HG02852 (cell line): ENCODE results near the gene PDE8A.
"Not testable (repeated sequence)": the region's sequence is repeated elsewhere in the genome, so short reads cannot be mapped to it uniquely, and the experiment has no call there.

Experiments used
- ATAC-seq: cut with Tn5 transposase; IDR thresholded peaks from one replicate; pipeline ENCODE4 v1.9.1; 2021; ENCODE audit warnings: mild to moderate bottlenecking, moderate library complexity; ENCODE audit not compliant: unreplicated experiment

The PDE8A gene

GRCh38 chr15:84987949-84988624, 6.4 kb downstream of the PDE8A start:
- peak; percentile 46 for ATAC-seq

- ATAC-seq: no peak
These were observed 7.4 kb downstream of the PDE8A start for GRCh38 chr15:84988909-84989644.

GRCh38 chr15:84990507-84990906, 8.9 kb downstream of the PDE8A start:
- ATAC-seq: no peak

- ATAC-seq: no peak
These were observed 9.5 kb downstream of the PDE8A start for GRCh38 chr15:84991014-84991712.

- ATAC-seq: no peak
These were observed 10.7 kb downstream of the PDE8A start for GRCh38 chr15:84992157-84992944.

- ATAC-seq: no peak
These were observed 14.4 kb downstream of the PDE8A start for GRCh38 chr15:84996055-84996454.

GRCh38 chr15:84996714-84997113, 15.1 kb downstream of the PDE8A start:
- ATAC-seq: not testable (repeated sequence)

- not testable (repeated sequence) for ATAC-seq
These were observed 15.6 kb downstream of the PDE8A start for GRCh38 chr15:84997214-84997613.

GRCh38 chr15:85000189-85000864, 18.7 kb downstream of the PDE8A start:
- no peak for ATAC-seq

GRCh38 chr15:85000937-85001336, 19.3 kb downstream of the PDE8A start:
- no peak for ATAC-seq

- ATAC-seq: no peak
These were observed 20.9 kb downstream of the PDE8A start for GRCh38 chr15:85002517-85002916.

- ATAC-seq: no peak
These were observed 22.1 kb downstream of the PDE8A start for GRCh38 chr15:85003593-85004312.

- no peak for ATAC-seq
These were observed 22.9 kb downstream of the PDE8A start for GRCh38 chr15:85004550-85004949.

- no peak for ATAC-seq
These were observed 23.7 kb downstream of the PDE8A start for GRCh38 chr15:85005319-85005718.

GRCh38 chr15:85005746-85006145, 24.1 kb downstream of the PDE8A start:
- no peak for ATAC-seq

- no peak for ATAC-seq
These were observed 24.5 kb downstream of the PDE8A start for GRCh38 chr15:85006201-85006600.

- ATAC-seq: no peak
These were observed 25.0 kb downstream of the PDE8A start for GRCh38 chr15:85006655-85007054.

GRCh38 chr15:85007137-85007536, 25.5 kb downstream of the PDE8A start:
- ATAC-seq: no peak

- no peak for ATAC-seq
These were observed 26.2 kb downstream of the PDE8A start for GRCh38 chr15:85007741-85008397.
